ENCODE results near the gene VEZT. TPM values are rescaled to one million over a fixed set of nuclear protein-coding genes. Genes with fewer than 3 reads are reported as not detected.
"Not testable (repeated sequence)": the region's sequence is repeated elsewhere in the genome, so short reads cannot be mapped to it uniquely, and the experiment has no call there.

Gene VEZT
- total RNA-seq, 2 experiments from 2014 or later: 33.3 to 41.7 TPM

GRCh38 chr12:95324246-95324645, 106.6 kb downstream of the VEZT start:
- DNase-seq; H3K27ac Mint-ChIP-seq; H3K4me1 Mint-ChIP-seq; H3K4me3 Mint-ChIP-seq; POLR2A ChIA-PET; H3K36me3 Mint-ChIP-seq (ENCODE audit: low read depth); H3K9me3 Mint-ChIP-seq; CTCF ChIA-PET; H3K27me3 Mint-ChIP-seq: not testable (repeated sequence)

GRCh38 chr12:95325501-95325900, 107.9 kb downstream of the VEZT start:
- no peaks in the 10 kb centered on the region for H3K36me3 Mint-ChIP-seq (ENCODE audit: low read depth)

GRCh38 chr12:95326445-95326844, 108.8 kb downstream of the VEZT start:
- H3K4me1 Mint-ChIP-seq: no peaks in the 10 kb centered on the region
- H3K9me3 Mint-ChIP-seq: no peaks in the 10 kb centered on the region
- ChIA-PET POLR2A (no interaction called here), CTCF (no interaction called here)
- H3K4me3 Mint-ChIP-seq: no peak overlapping the region
- DNase-seq: no peak
- H3K36me3 Mint-ChIP-seq (ENCODE audit: low read depth): no peaks in the 10 kb centered on the region
- H3K27ac Mint-ChIP-seq: no peak overlapping the region
- H3K27me3 Mint-ChIP-seq: peaks cover 2% of the 10 kb centered on the region

More at GRCh38 chr12:95325501-95325900, 107.9 kb downstream of the VEZT start:
- Mint-ChIP-seq H3K4me3 (no peak overlapping the region), H3K9me3 (no peaks in the 10 kb centered on the region), H3K27me3 (peaks cover 2% of the 10 kb centered on the region), H3K27ac (no peak overlapping the region), H3K4me1 (no peaks in the 10 kb centered on the region)
- CTCF ChIA-PET: no interaction called here
- DNase-seq: no peak
- POLR2A ChIA-PET: no interaction called here

GRCh38 chr12:95326855-95327254, 109.2 kb downstream of the VEZT start:
- Mint-ChIP-seq H3K4me1 (no peaks in the 10 kb centered on the region), H3K27ac (no peak overlapping the region), H3K4me3 (no peak overlapping the region), H3K9me3 (no peaks in the 10 kb centered on the region), H3K36me3 (ENCODE audit: low read depth) (no peaks in the 10 kb centered on the region), H3K27me3 (peaks cover 2% of the 10 kb centered on the region)
- DNase-seq: no peak
- CTCF ChIA-PET: interaction anchor here (1.1 kb wide), 1 partner anchor 81 kb away, joined by 3 read pairs; no protein-coding TSS in a partner anchor
- POLR2A ChIA-PET: no interaction called here

- CTCF ChIA-PET: interaction anchor here (0.5 kb wide), 1 partner anchor 402 kb away, joined by 3 read pairs; no protein-coding TSS in a partner anchor
- H3K9me3 Mint-ChIP-seq: no peaks in the 10 kb centered on the region
- H3K27ac Mint-ChIP-seq: no peak overlapping the region
- DNase-seq: no peak
- H3K27me3 Mint-ChIP-seq: no peaks in the 10 kb centered on the region
- POLR2A ChIA-PET: no interaction called here
- H3K4me1 Mint-ChIP-seq: peaks cover under 1% of the 10 kb centered on the region
- no peak overlapping the region for H3K4me3 Mint-ChIP-seq
- no peaks in the 10 kb centered on the region for H3K36me3 Mint-ChIP-seq (ENCODE audit: low read depth)
Observed at GRCh38 chr12:95328708-95329107, 111.1 kb downstream of the VEZT start.

GRCh38 chr12:95335948-95336347, 118.3 kb downstream of the VEZT start:
- Mint-ChIP-seq H3K4me1 (peaks cover 10% of the 10 kb centered on the region), H3K36me3 (ENCODE audit: low read depth) (no peaks in the 10 kb centered on the region), H3K4me3 (no peak overlapping the region), H3K27me3 (no peaks in the 10 kb centered on the region), H3K27ac (no peak overlapping the region), H3K9me3 (no peaks in the 10 kb centered on the region)
- POLR2A ChIA-PET: no interaction called here
- no peak for DNase-seq
- CTCF ChIA-PET: interaction anchor here (1.3 kb wide), 1 partner anchor 11 kb away, joined by 5 read pairs; no protein-coding TSS in a partner anchor

GRCh38 chr12:95336387-95337067, 118.9 kb downstream of the VEZT start:
- Mint-ChIP-seq H3K27me3 (no peaks in the 10 kb centered on the region), H3K27ac (no peak overlapping the region)
- CTCF ChIA-PET: interaction anchor here (1.3 kb wide), 1 partner anchor 10 kb away, joined by 5 read pairs; no protein-coding TSS in a partner anchor

GRCh38 chr12:95337146-95337545, 119.5 kb downstream of the VEZT start:
- Mint-ChIP-seq H3K36me3 (ENCODE audit: low read depth) (no peaks in the 10 kb centered on the region), H3K27me3 (no peaks in the 10 kb centered on the region), H3K27ac (no peak overlapping the region), H3K4me3 (no peak overlapping the region), H3K4me1 (peaks cover 10% of the 10 kb centered on the region), H3K9me3 (no peaks in the 10 kb centered on the region)
- DNase-seq: no peak
- ChIA-PET CTCF (interaction anchor here (0.6 kb wide), 1 partner anchor 1542 kb away, joined by 3 read pairs; no protein-coding TSS in a partner anchor), POLR2A (no interaction called here)

More at GRCh38 chr12:95336387-95337067, 118.9 kb downstream of the VEZT start:
- no peaks in the 10 kb centered on the region for H3K9me3 Mint-ChIP-seq
- H3K36me3 Mint-ChIP-seq (ENCODE audit: low read depth): no peaks in the 10 kb centered on the region
- POLR2A ChIA-PET: no interaction called here
- peaks cover 10% of the 10 kb centered on the region for H3K4me1 Mint-ChIP-seq
- no peak for DNase-seq
- no peak overlapping the region for H3K4me3 Mint-ChIP-seq

GRCh38 chr12:95339086-95339788, 121.6 kb downstream of the VEZT start:
- POLR2A ChIA-PET: interaction anchor here (0.6 kb wide), 1 partner anchor 113 kb away, joined by 4 read pairs; no protein-coding TSS in a partner anchor
- Mint-ChIP-seq H3K36me3 (ENCODE audit: low read depth) (no peaks in the 10 kb centered on the region), H3K4me3 (no peak overlapping the region), H3K27ac (no peak overlapping the region), H3K9me3 (no peaks in the 10 kb centered on the region), H3K27me3 (no peaks in the 10 kb centered on the region), H3K4me1 (peaks cover 4% of the 10 kb centered on the region)
- no peak for DNase-seq
- CTCF ChIA-PET: no interaction called here

GRCh38 chr12:95342008-95342407, 124.4 kb downstream of the VEZT start:
- CTCF ChIA-PET: interaction anchor here (2.6 kb wide), 1 partner anchor 9 kb away, joined by 10 read pairs; no protein-coding TSS in a partner anchor
- no peaks in the 10 kb centered on the region for H3K4me1 Mint-ChIP-seq
- no peaks in the 10 kb centered on the region for H3K36me3 Mint-ChIP-seq (ENCODE audit: low read depth)
- no peak overlapping the region for H3K27ac Mint-ChIP-seq
- DNase-seq: no peak
- no peaks in the 10 kb centered on the region for H3K9me3 Mint-ChIP-seq
- no peak overlapping the region for H3K4me3 Mint-ChIP-seq
- no peaks in the 10 kb centered on the region for H3K27me3 Mint-ChIP-seq
- POLR2A ChIA-PET: interaction anchor here (0.6 kb wide), 1 partner anchor 178 kb away, joined by 4 read pairs; no protein-coding TSS in a partner anchor

GRCh38 chr12:95343461-95344230, 126.0 kb downstream of the VEZT start:
- POLR2A ChIA-PET: no interaction called here
- Mint-ChIP-seq H3K9me3 (no peaks in the 10 kb centered on the region), H3K36me3 (ENCODE audit: low read depth) (no peaks in the 10 kb centered on the region), H3K4me1 (no peaks in the 10 kb centered on the region), H3K27me3 (no peaks in the 10 kb centered on the region), H3K27ac (no peak overlapping the region), H3K4me3 (no peak overlapping the region)
- CTCF ChIA-PET: interaction anchor here (2.6 kb wide), 1 partner anchor 10 kb away, joined by 10 read pairs; no protein-coding TSS in a partner anchor
- DNase-seq: no peak

GRCh38 chr12:95349291-95349690, 131.7 kb downstream of the VEZT start:
- Mint-ChIP-seq H3K9me3 (no peaks in the 10 kb centered on the region), H3K27ac (no peak overlapping the region), H3K27me3 (peaks cover 3% of the 10 kb centered on the region), H3K4me1 (no peaks in the 10 kb centered on the region), H3K36me3 (ENCODE audit: low read depth) (no peaks in the 10 kb centered on the region), H3K4me3 (no peak overlapping the region)
- no peak for DNase-seq
- ChIA-PET POLR2A (no interaction called here), CTCF (interaction anchor here (0.5 kb wide), 1 partner anchor 1293 kb away, joined by 4 read pairs; no protein-coding TSS in a partner anchor)

GRCh38 chr12:95351748-95352147, 134.1 kb downstream of the VEZT start:
- Mint-ChIP-seq H3K4me3 (no peak overlapping the region), H3K4me1 (no peaks in the 10 kb centered on the region), H3K27me3 (peaks cover 3% of the 10 kb centered on the region), H3K27ac (no peak overlapping the region), H3K36me3 (ENCODE audit: low read depth) (no peaks in the 10 kb centered on the region), H3K9me3 (no peaks in the 10 kb centered on the region)
- DNase-seq: no peak
- ChIA-PET CTCF (interaction anchor here (0.6 kb wide), 1 partner anchor 166 kb away, joined by 3 read pairs; no protein-coding TSS in a partner anchor), POLR2A (no interaction called here)
